ENCODE data around the gene DUSP5.

DNA sequence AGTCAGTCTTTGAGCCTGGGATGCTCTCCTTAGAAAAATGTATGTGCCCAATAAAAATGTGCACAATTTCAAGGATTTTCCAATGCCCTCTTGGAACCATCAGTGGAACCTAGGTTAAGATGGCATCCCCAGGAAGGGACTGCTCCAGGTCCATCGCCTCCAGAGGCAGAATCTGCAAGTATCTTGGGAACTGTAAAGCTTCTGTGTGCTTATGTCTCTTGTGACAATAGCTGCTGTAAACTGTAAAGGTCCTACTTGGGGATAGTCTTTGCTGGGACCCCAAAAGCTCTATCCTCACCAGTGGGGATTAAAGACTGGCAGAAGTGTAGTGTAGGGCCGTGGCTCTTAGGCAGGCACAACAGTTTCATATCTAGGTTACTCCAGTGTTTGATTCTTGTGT is 11.9 kb downstream of the DUSP5 start:
- TF ChIP-seq, protein P1, sequence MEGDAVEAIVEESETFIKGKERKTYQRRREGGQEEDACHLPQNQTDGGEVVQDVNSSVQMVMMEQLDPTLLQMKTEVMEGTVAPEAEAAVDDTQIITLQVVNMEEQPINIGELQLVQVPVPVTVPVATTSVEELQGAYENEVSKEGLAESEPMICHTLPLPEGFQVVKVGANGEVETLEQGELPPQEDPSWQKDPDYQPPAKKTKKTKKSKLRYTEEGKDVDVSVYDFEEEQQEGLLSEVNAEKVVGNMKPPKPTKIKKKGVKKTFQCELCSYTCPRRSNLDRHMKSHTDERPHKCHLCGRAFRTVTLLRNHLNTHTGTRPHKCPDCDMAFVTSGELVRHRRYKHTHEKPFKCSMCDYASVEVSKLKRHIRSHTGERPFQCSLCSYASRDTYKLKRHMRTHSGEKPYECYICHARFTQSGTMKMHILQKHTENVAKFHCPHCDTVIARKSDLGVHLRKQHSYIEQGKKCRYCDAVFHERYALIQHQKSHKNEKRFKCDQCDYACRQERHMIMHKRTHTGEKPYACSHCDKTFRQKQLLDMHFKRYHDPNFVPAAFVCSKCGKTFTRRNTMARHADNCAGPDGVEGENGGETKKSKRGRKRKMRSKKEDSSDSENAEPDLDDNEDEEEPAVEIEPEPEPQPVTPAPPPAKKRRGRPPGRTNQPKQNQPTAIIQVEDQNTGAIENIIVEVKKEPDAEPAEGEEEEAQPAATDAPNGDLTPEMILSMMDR (conservative IDR thresholded peaks at IDR 0.05 in 1 of 2, IDR thresholded peaks at IDR 0.05 in 1 of 2; ENCODE audit: extremely low read depth in 1 of 2, insufficient read depth in 1 of 2, low read depth in 1 of 2, low read length in 2 of 2) = no peak
- TF ChIP-seq EZH2 (IDR thresholded peaks at IDR 0.05; ENCODE audit: borderline replicate concordance, low read length) = no peak

Measured in mammary epithelial cell (primary cell).